Endothelial cell of umbilical vein (primary cell): Measurements from ENCODE around the gene ZNF732. TPM values are rescaled to one million over a fixed set of nuclear protein-coding genes. Genes with fewer than 3 reads are reported as not detected.

Source experiments
- BruUV-seq: library from RNA; stranded (reverse); fragments of 400-500 nt; replicated peaks from 2 replicates; lab custom pipeline; 2021; lab: Mats Ljungman, UMichigan
- CTCF ChIA-PET: fragments of 300-600, 350-600 bp; sonication (Branson Sonifier 250); formaldehyde crosslinking; loops from one replicate; lab custom pipeline; 2021; ENCODE audit warnings: antibody characterized with exemption, inconsistent platforms; lab: Charles Lee
- POLR2A ChIA-PET: fragments of 300-600, 350-600 bp; sonication (Branson Sonifier 250); formaldehyde crosslinking; loops from one replicate; lab custom pipeline; 2021; ENCODE audit warnings: antibody characterized with exemption, inconsistent platforms; lab: Charles Lee
- DNase-seq: peaks from one replicate; pipeline ENCODE4 v3.0.0-alpha.2; 2011; ENCODE audit warnings: low read depth, low spot score
- FAIRE-seq: peaks from 2 replicates; lab custom pipeline; 2011; peaks lifted over from hg19 to GRCh38; lab: Jason Lieb, UNC
- H2AFZ ChIP-seq: 2 replicates; pipeline ENCODE4 v1.6.0; 2012; ENCODE audit warnings: low read depth, low read length, control low read depth, inconsistent platforms
- H3K27ac ChIP-seq: 2 replicates; pipeline ENCODE4 v1.5.1; 2011; ENCODE audit warnings: low read depth, mild to moderate bottlenecking, control low read depth, low read length, moderate library complexity; ENCODE audit not compliant: insufficient read depth
- H3K27me3 ChIP-seq, 2 experiments: 2 replicates each; pipeline versions ENCODE4 v1.6.0 to v1.6.1; 2011; ENCODE audit warnings: low read length in 2 of 2, mixed read lengths in 1 of 2; ENCODE audit not compliant: control insufficient read depth in 2 of 2, insufficient read depth in 2 of 2
- H3K36me3 ChIP-seq, 2 experiments: 2 replicates in 1 of 2; 3 replicates in 1 of 2; pipeline ENCODE4 v1.5.1; 2011; ENCODE audit warnings: low read length in 2 of 2, mild to moderate bottlenecking in 1 of 2, moderate library complexity in 1 of 2; ENCODE audit not compliant: control insufficient read depth in 2 of 2, insufficient read depth in 2 of 2; ENCODE audit errors: extremely low read depth in 1 of 2
- H3K4me1 ChIP-seq: 3 replicates; pipeline ENCODE4 v1.5.1; 2011; ENCODE audit warnings: mild to moderate bottlenecking, low read length; ENCODE audit not compliant: control insufficient read depth, insufficient read depth; ENCODE audit errors: extremely low read depth
- H3K4me2 ChIP-seq: 2 replicates; pipeline ENCODE4 v1.6.1; 2011; ENCODE audit warnings: low read length, control low read depth, mixed read lengths; ENCODE audit not compliant: insufficient read depth
- H3K4me3 ChIP-seq, 3 experiments: fragments of 200-600 bp in 1 of 3; sonication (generic), shearing (Covaris generic) in 1 of 3; replicated peaks in 1 of 3; 2 replicates each; pipeline ENCODE4 v1.5.1; 2011 to 2016; ENCODE audit warnings: control low read depth in 3 of 3, low read length in 3 of 3, mild to moderate bottlenecking in 2 of 3, inconsistent platforms in 1 of 3, low read depth in 1 of 3, moderate library complexity in 1 of 3; ENCODE audit not compliant: insufficient read depth in 1 of 3
- H3K79me2 ChIP-seq: 2 replicates; pipeline ENCODE4 v1.6.0; 2012; ENCODE audit warnings: low read length, inconsistent platforms; ENCODE audit not compliant: control insufficient read depth, insufficient read depth
- H3K9ac ChIP-seq: replicated peaks from 2 replicates; pipeline ENCODE3; 2011; ENCODE audit warnings: low read length, control low read depth; ENCODE audit not compliant: insufficient read depth; ENCODE audit errors: extremely low read depth
- H3K9me1 ChIP-seq: replicated peaks from 3 replicates; pipeline ENCODE4 v1.6.0; 2011; ENCODE audit warnings: mild to moderate bottlenecking, low read length; ENCODE audit not compliant: control insufficient read depth, insufficient read depth; ENCODE audit errors: extremely low read depth
- H3K9me3 ChIP-seq: replicated peaks from 2 replicates; pipeline ENCODE4 v1.5.1; 2012; ENCODE audit warnings: low read length, inconsistent platforms; ENCODE audit not compliant: control insufficient read depth, insufficient read depth
- H4K20me1 ChIP-seq: replicated peaks from 2 replicates; pipeline ENCODE3; 2011; ENCODE audit warnings: mild to moderate bottlenecking, low read length; ENCODE audit not compliant: control insufficient read depth, insufficient read depth; ENCODE audit errors: extremely low read depth
- CTCF ChIP-seq, 2 donors: IDR thresholded peaks; 1 replicate in 1 of 2; 2 replicates in 1 of 2; pipeline ENCODE4 v1.5.1; 2011; ENCODE audit warnings: low read length in 2 of 2, mild to moderate bottlenecking in 2 of 2, moderate library complexity in 2 of 2, control low read depth in 1 of 2, inconsistent platforms in 1 of 2, low read depth in 1 of 2; ENCODE audit not compliant: insufficient read depth in 1 of 2; ENCODE audit errors: extremely low read depth in 1 of 2
- EZH2 ChIP-seq: IDR thresholded peaks from 2 replicates; pipeline ENCODE4 v1.6.1; 2012; ENCODE audit warnings: borderline replicate concordance, low read depth, mild to moderate bottlenecking, moderate library complexity, low read length, inconsistent platforms; ENCODE audit not compliant: severe bottlenecking
- FOS ChIP-seq: IDR thresholded peaks from 2 replicates; pipeline ENCODE4 v1.6.1; 2011; ENCODE audit warnings: mild to moderate bottlenecking, low read length, moderate library complexity, borderline replicate concordance; ENCODE audit not compliant: insufficient read depth
- GATA2 ChIP-seq: IDR thresholded peaks from 2 replicates; pipeline ENCODE4 v1.7.0; 2011; ENCODE audit warnings: low read depth, mild to moderate bottlenecking, moderate library complexity, mixed read lengths, low read length; ENCODE audit not compliant: insufficient read length, insufficient read depth
- JUN ChIP-seq: IDR thresholded peaks from 2 replicates; pipeline ENCODE4 v1.6.1; 2011; ENCODE audit warnings: borderline replicate concordance, low read depth; ENCODE audit not compliant: insufficient read length, insufficient read depth
- MAX ChIP-seq: IDR thresholded peaks from 2 replicates; pipeline ENCODE4 v1.6.1; 2011; ENCODE audit not compliant: insufficient read depth, insufficient read length
- MYC ChIP-seq: IDR thresholded peaks from one replicate; pipeline ENCODE4 v1.6.1; 2011; ENCODE audit warnings: mild to moderate bottlenecking, low read depth, low read length
- POLR2A ChIP-seq: IDR thresholded peaks from 2 replicates; pipeline ENCODE4 v1.6.1; 2012; ENCODE audit warnings: low read depth, mild to moderate bottlenecking, control low read depth, low read length
- POLR2AphosphoS5 ChIP-seq: IDR thresholded peaks from 2 replicates; pipeline ENCODE4 v1.6.1; 2012; ENCODE audit warnings: low read depth, mild to moderate bottlenecking, control low read depth, low read length, moderate library complexity; ENCODE audit not compliant: insufficient read depth
- dilution Hi-C: fragments of 300-500 bp; cut with MboI; formaldehyde crosslinking; loops from one replicate; pipeline ENCODE4 v1.15.0; 2019; ENCODE audit warnings: low sequenced_read_pairs; ENCODE audit not compliant: extremely low pct_ligation_motif_present
- intact Hi-C: fragments of 100-400 bp; cut with micrococcal nuclease; formaldehyde crosslinking; loops from one replicate; pipeline ENCODE4 v1.10.0; 2022
- polyA plus RNA-seq, 4 experiments: library from polyadenylated mRNA; depleted of rRNA in 3 of 4; stranded (reverse) in 3 of 4; unstranded in 1 of 4; fragments of >200 nt; gene quantifications; 2 replicates each; pipeline versions ENCODE4 v1.2.1 to v1.2.3, GENCODE V29; 2011 to 2012; ENCODE audit warnings: missing spikeins in 1 of 4
- total RNA-seq: library from RNA; stranded (reverse); gene quantifications from 2 replicates; pipeline ENCODE4 v1.2.3, GENCODE V29; 2021

The ZNF732 gene
- total and polyA plus RNA-seq, 2 donors (not counting 3 experiments of a cell fraction or from before 2014, with no cell fraction given), result 0.04 to 3.1 TPM

GRCh38 chr4:253936-254756, 51.1 kb downstream of the ZNF732 start:
- BruUV-seq, result no TSS peak
- H3K9me3 ChIP-seq, result no peaks in the 10 kb centered on the region
- no peak for DNase-seq

More at GRCh38 chr4:253936-254756, 51.1 kb downstream of the ZNF732 start:
- H3K9me1 ChIP-seq, result no peaks in the 10 kb centered on the region
- dilution Hi-C loops, result no loop called here
- intact Hi-C loops, result no loop called here
- TF ChIP-seq MYC (no peak), CTCF (IDR thresholded peaks at IDR 0.05; ENCODE audit: extremely low read depth in 1 of 2, insufficient read depth in 1 of 2, low read depth in 1 of 2, low read length in 2 of 2) (no peak), EZH2 (no peak), GATA2 (no peak), FOS (no peak), POLR2AphosphoS5 (no peak), POLR2A (no peak), JUN (no peak), MAX (no peak)
- H2AFZ ChIP-seq, result no peak overlapping the region
- ChIA-PET POLR2A (no interaction called here), CTCF (no interaction called here)
- no peak overlapping the region for H3K4me2 ChIP-seq
- H3K27ac ChIP-seq, result no peak overlapping the region
- no peak overlapping the region for H3K4me3 ChIP-seq
- no peak overlapping the region for H3K9ac ChIP-seq
- H3K4me1 ChIP-seq, result no peaks in the 10 kb centered on the region
- no peak for FAIRE-seq
- H3K79me2 ChIP-seq, result no peaks in the 10 kb centered on the region
- H3K36me3 ChIP-seq, result no peaks in the 10 kb centered on the region
- no peaks in the 10 kb centered on the region for H3K27me3 ChIP-seq
- no peaks in the 10 kb centered on the region for H4K20me1 ChIP-seq
